Activated CD4-positive, alpha-beta T cell treated with anti-CD3 and anti-CD28 coated beads, Interleukin-2, amount 50 U/mL, for 16 hours (primary cell): ENCODE measurements around the gene SYNE3.
A peak's percentile ranks its signal among the peaks of the same experiment; 100 is the strongest.
"Not testable (repeated sequence)": the region's sequence is repeated elsewhere in the genome, so short reads cannot be mapped to it uniquely, and the experiment has no call there.

Experiments used
- DNase-seq: peaks from one replicate; pipeline ENCODE4 v3.0.0-alpha.2; 2020

The SYNE3 gene

DNA sequence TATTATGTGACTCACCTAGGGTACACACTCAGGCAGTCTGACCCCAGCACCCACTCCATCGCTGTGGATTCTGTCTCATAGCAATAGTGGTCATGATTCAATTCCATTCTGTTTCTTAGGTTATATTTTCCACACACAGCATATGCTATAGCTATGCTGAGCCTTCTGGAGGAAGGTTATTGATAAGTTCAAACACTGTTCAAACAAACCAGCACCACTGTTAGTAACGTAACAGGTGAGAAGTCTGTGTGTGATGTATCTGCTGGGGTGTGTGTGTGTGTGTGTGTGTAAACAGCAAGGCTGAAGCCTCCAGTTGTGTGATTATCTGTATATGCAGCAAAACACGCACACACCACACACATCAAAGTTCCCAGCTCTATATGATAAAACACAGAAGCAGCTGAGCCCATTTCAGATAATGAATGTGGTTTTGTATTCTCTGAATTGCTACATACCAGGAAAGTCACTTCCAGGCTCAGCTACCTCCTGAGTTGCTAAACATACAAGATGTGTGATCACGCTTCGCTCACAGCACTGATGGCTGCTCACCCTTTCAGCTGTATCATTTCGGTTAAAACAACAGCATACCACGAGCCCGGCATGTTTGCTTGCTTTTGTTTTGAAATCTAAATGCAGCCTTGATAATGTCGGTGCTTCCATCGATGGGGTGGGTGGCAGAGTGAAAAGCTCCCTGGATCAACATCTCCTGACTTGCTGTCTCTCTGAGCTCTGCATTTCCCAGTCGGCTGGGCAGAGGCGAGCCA lies 6.8 kb upstream of the SYNE3 start:
- DNase-seq, result peak; percentile 87

DNA sequence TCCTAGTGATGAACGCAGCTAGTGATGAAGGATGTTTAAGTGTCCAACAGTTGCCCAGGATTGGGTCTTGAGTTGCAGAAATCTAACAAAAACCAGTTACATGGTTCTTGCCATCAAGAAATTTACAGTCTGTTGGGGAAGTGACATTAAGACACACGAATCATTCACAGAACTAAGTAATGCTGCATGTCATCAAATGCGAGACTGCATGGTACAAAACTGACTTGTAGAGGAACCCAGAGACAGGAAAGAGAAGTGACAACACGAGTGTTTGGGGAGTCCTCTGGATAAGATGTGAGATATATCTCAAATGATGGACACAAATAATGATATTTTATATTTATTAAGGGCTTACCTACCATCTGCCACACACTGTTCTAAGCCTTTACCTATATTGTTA lies 6.1 kb upstream of the SYNE3 start:
- peak; percentile 39 for DNase-seq

- DNase-seq, result no peak
Observed at GRCh38 chr14:95522116-95522515, 5.7 kb upstream of the SYNE3 start.

DNA sequence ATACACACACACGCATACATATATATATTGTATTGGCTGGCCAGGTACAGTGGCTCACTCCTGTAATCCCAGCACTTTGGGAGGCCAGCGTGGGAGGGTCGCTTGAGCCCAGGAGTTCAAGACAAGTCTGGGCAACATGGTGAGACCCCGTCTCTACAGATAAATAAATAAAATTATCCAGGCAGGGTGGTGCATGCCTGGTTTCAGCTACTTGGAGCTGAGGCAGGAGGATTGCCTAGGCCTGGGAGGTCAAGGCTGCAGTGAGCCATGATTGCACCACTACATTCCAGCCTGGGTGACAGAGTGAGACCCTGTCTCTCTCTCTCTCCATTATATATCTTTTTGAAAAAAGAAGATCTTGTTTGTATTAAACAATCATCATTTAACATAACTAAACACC lies 4.6 kb upstream of the SYNE3 start:
- DNase-seq, result no peak

- DNase-seq, result peak; percentile 67
Observed at GRCh38 chr14:95520346-95520745, 3.9 kb upstream of the SYNE3 start.

DNA sequence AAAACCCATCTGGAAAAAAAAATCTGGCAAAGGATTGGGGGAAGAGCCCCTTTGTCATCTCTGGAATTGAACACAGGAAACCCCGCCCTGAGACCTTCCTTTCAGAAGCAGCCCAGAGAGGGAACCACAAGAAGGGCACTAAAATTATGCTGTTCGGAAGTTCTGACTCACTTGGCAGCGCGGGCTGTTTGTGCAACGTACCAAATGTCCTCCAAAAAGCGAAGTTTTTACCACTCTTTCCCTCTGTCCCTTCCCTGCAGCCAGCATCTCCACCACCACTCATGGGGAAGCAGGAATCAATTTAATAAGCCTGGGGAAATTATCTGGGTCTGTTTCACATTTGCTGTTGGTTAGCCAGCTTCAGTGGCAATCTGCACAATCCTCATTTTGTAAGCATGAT lies 3.2 kb upstream of the SYNE3 start:
- DNase-seq, result peak; percentile 93

GRCh38 chr14:95518045-95518751 lies 1.7 kb upstream of the SYNE3 start:
- DNase-seq, result peak; percentile 60

GRCh38 chr14:95515596-95516552 lies 576 bp downstream of the SYNE3 start:
- peak; percentile 92 for DNase-seq

- DNase-seq, result no peak
Observed at GRCh38 chr14:95515080-95515489, 1.4 kb downstream of the SYNE3 start.

GRCh38 chr14:95514131-95515079 lies 2.0 kb downstream of the SYNE3 start:
- no peak for DNase-seq

DNA sequence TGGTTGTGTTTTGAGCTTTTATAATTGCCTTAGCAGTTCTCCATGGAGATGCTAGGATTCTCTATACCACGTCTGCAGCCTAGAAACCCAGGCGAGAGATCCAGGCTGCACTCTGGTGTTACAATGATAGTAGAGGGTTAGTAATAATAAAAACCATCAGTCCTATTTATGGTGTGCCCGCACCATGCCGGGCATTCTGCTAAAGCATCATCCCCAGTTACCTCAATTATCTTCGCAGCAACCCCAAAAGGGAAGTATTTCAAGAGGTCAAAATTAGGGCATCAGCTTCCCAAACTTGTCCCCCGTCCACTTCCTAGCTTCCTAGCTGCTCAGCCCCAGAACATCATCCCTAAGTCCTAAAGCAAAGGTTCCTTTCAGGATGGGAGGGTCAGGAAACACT lies 3.2 kb downstream of the SYNE3 start:
- no peak for DNase-seq

DNA sequence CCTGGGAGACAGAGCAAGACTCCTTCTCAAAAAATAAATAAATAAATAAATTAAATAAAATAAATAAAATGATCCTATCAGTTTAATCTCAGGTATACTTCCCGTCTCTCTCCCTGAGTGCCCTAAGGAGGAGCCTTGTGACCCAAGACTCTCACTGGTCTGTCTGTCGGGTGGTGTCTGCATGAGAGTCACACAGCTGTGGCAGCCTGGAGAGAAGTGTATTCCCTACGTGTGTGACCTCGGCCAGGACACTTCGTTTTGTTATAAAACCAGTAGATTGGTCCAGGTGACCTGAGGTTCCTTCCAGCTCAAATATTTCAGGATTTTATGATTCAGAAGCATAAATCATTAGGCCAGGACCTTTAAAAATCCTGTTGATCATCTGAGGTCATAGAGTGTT lies 4.8 kb downstream of the SYNE3 start:
- no peak for DNase-seq

- no peak for DNase-seq
Observed at GRCh38 chr14:95510804-95511203, 5.6 kb downstream of the SYNE3 start.

DNA sequence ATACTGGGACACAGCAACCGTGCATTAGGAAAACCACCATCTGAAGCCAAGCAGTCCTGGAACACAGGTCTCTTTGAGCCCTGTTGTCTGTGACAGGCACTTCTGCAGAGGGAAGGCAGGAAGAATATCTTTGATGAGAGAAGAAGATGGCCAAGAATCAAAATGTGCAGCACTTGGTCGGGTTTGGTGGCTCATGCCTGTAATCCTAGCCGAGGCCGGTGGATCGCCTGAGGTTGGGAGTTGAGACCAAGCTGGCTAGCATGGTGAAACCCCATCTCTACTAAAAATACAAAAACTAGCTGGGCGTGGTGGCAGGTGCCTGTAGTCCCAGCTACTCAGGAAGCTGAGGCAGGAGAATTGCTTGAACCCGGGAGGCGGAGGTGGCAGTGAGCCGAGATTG lies 6.1 kb downstream of the SYNE3 start:
- not testable (repeated sequence) for DNase-seq

DNA sequence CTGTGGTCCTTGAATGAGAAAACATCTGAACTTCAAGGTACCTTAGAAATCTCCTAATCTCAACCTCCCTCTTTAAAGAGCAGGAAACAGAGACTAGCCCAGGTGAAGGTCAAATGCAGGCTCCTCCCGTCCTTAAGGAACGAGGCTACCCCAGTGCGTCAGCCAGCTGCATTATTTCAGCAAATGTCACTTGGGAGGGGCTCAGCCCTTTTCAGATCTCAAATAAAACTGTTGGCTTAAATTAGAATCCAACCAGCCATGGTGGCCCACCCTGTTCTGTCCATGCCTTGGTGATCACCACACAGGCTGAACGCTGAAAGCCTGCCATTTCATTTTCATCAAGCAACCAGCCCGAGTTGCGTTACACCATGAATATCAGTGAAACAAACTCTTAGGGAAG lies 7.0 kb downstream of the SYNE3 start:
- no peak for DNase-seq

DNA sequence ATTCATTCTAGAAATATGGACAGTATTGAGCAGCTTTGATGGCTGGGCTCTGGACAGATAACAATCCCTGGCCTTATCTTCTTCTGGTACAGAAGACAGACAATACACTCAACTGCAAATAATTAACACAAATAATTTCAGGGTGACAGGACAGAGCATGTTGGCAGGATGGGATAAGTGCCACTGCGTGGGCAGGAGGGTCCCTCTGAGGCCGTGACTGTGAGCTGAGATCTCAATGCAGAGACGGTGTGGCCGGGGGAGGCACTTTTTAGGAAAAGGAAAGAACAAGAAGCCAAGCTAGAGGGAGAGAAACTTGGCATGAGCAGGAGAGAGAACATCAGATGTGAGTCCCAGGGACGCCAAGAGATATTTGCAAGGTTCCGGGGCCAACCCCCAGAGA lies 8.1 kb downstream of the SYNE3 start:
- DNase-seq, result no peak

DNA sequence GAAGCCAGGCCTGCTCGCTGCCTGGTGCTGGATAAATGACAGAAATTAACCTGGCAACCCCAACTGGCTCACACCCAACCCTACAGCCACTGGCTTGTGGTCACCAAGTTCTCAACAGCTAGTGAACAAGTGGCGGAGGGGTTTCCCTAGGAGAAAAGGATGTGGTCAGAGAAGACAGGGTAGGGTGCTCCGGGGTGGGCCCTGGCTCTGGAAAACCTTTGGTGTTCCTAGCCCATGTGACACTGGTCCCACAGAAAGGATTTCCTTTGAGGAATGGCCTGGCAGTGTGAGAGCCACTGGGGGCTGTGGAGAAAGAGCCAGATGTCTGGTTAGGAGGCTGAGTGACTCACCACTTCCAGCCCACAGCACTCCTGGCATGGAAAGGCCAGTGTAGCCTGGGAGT lies 8.7 kb downstream of the SYNE3 start:
- peak; percentile 63 for DNase-seq

- DNase-seq, result no peak
Observed at GRCh38 chr14:95507174-95507573, 9.3 kb downstream of the SYNE3 start.

DNA sequence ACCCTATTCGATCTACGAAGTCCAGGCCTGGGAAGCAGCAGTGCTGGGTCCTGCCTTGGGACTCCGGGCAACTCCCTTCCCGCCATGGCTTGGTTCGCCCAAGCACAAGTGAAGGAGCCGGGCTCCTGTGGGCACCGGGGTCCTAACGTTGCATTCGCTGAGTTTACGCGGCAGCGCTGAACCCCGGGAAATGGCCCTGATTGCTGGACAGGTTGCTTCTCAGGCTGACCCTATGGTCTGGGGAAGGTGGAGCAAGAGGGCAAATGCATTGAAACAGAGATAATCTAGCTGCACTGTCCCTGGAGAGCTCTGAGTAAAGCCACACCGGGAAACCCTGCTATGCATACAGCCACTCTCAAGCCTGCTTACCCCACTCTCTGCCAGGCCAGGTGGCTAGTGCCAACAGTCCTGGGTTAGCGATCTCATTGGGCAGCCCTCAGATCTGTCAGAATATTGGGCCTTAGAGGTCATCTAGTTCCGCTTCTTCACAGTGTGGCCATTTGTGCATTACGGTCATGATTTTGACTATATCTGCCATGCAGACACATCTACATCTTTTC lies 11.3 kb downstream of the SYNE3 start:
- no peak for DNase-seq

DNA sequence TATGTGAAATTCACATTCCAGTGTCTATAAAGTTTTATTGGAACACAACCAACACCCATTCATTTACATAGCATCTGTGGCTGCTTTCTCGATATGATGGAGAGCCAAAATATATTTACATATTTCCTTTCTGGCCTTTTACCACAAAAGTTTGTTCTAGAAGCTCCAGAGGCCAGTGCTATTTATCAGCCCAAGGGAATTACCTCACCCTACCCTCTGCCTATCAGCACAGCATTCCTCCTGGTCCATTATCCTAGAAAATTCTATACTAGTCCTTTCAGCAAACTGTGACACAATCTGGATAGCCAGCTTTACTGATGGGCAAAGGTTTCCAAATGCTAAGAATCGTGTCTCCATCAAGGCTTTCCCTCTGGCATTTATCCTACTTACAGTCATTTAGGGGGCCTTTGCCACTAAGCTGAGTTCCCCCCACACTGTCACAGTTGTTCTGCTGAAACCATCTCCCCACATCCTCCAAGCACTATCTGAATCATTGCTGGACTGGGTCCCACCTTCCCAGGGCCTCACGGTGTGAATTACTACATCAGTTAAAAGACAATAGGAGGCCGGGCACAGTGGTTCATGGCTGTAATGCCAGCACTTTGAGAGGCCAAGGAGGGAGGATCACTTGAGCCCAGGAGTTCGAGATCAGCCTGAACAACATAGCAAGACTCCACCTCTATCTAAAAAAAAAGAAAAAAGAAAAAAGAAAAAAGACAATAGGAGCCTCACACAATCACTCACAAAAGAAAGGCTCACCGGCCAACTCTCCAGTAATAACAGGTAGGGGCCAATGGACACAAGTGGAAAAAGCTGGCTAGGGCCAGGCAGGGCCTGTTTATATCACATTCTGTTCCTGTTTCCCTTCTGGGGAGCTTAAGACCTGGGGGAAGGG lies 12.1 kb downstream of the SYNE3 start:
- DNase-seq, result peak; percentile 75
